ENCODE measurements around the gene TPMT. TPM values are rescaled to one million over a fixed set of nuclear protein-coding genes. Genes with fewer than 3 reads are reported as not detected.
A peak's percentile ranks its signal among the peaks of the same experiment; 100 is the strongest.

Gene TPMT
- total RNA-seq, 1 donor from 2014 or later = 10.5 TPM

GRCh38 chr6:18189196-18189595 lies 34.3 kb upstream of the TPMT start:
- TF ChIP-seq, protein P1, sequence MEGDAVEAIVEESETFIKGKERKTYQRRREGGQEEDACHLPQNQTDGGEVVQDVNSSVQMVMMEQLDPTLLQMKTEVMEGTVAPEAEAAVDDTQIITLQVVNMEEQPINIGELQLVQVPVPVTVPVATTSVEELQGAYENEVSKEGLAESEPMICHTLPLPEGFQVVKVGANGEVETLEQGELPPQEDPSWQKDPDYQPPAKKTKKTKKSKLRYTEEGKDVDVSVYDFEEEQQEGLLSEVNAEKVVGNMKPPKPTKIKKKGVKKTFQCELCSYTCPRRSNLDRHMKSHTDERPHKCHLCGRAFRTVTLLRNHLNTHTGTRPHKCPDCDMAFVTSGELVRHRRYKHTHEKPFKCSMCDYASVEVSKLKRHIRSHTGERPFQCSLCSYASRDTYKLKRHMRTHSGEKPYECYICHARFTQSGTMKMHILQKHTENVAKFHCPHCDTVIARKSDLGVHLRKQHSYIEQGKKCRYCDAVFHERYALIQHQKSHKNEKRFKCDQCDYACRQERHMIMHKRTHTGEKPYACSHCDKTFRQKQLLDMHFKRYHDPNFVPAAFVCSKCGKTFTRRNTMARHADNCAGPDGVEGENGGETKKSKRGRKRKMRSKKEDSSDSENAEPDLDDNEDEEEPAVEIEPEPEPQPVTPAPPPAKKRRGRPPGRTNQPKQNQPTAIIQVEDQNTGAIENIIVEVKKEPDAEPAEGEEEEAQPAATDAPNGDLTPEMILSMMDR (IDR thresholded peaks at IDR 0.05; ENCODE audit: insufficient read depth, low read depth, low read length) = no peak
- no peak for TF ChIP-seq EZH2 (IDR thresholded peaks at IDR 0.05; ENCODE audit: insufficient read depth, low read length)
- no peak overlapping the region for H3K4me2 ChIP-seq (ENCODE audit: low read length)
- H3K36me3 ChIP-seq (ENCODE audit: insufficient read depth, low read length) = no peaks in the 10 kb centered on the region
- no peaks in the 10 kb centered on the region for H3K79me2 ChIP-seq (ENCODE audit: insufficient read depth, low read length)
- Mint-ChIP-seq H3K4me3 (ENCODE audit: unreplicated experiment) (no peak overlapping the region), H3K27ac (ENCODE audit: unreplicated experiment) (no peak overlapping the region), H3K9me3 (ENCODE audit: unreplicated experiment) (no peaks in the 10 kb centered on the region), H3K4me1 (ENCODE audit: low read depth, unreplicated experiment) (peaks cover 18% of the 10 kb centered on the region), H3K36me3 (ENCODE audit: low read depth, unreplicated experiment) (peaks cover 6% of the 10 kb centered on the region), H3K27me3 (ENCODE audit: low read depth, unreplicated experiment) (no peaks in the 10 kb centered on the region)
- no peaks in the 10 kb centered on the region for H4K20me1 ChIP-seq (ENCODE audit: insufficient read depth, low read length)
- no peaks in the 10 kb centered on the region for H3K27me3 ChIP-seq (ENCODE audit: insufficient read depth, low read length)
- H3K9me3 ChIP-seq (ENCODE audit: insufficient read depth, low read depth, low read length) = no peaks in the 10 kb centered on the region
- no peak overlapping the region for H2AFZ ChIP-seq (ENCODE audit: low read depth, low read length)
- no peaks in the 10 kb centered on the region for H3K4me1 ChIP-seq (ENCODE audit: insufficient read depth, low read length)
- DNase-seq (ENCODE audit: low read depth) (no peak), FAIRE-seq (no peak)
- no peak overlapping the region for H3K27ac ChIP-seq (ENCODE audit: low read depth, low read length)
- H3K9ac ChIP-seq (ENCODE audit: low read length) = no peak overlapping the region
- no peak overlapping the region for H3K4me3 ChIP-seq (ENCODE audit: insufficient read depth, low read depth, low read length)

GRCh38 chr6:18187701-18188100 lies 32.8 kb upstream of the TPMT start:
- Mint-ChIP-seq H3K4me1 (ENCODE audit: low read depth, unreplicated experiment) (peaks cover 18% of the 10 kb centered on the region), H3K27me3 (ENCODE audit: low read depth, unreplicated experiment) (no peaks in the 10 kb centered on the region), H3K4me3 (ENCODE audit: unreplicated experiment) (no peak overlapping the region), H3K36me3 (ENCODE audit: low read depth, unreplicated experiment) (peaks cover 4% of the 10 kb centered on the region), H3K9me3 (ENCODE audit: unreplicated experiment) (no peaks in the 10 kb centered on the region), H3K27ac (ENCODE audit: unreplicated experiment) (no peak overlapping the region)
- Histone ChIP-seq H3K9me3 (ENCODE audit: insufficient read depth, low read depth, low read length) (no peaks in the 10 kb centered on the region), H3K4me3 (ENCODE audit: insufficient read depth, low read depth, low read length) (no peak overlapping the region), H3K4me2 (ENCODE audit: low read length) (no peak overlapping the region), H3K27ac (ENCODE audit: low read depth, low read length) (no peak overlapping the region), H4K20me1 (ENCODE audit: insufficient read depth, low read length) (no peaks in the 10 kb centered on the region), H3K79me2 (ENCODE audit: insufficient read depth, low read length) (no peaks in the 10 kb centered on the region), H3K27me3 (ENCODE audit: insufficient read depth, low read length) (no peaks in the 10 kb centered on the region), H3K4me1 (ENCODE audit: insufficient read depth, low read length) (no peaks in the 10 kb centered on the region), H2AFZ (ENCODE audit: low read depth, low read length) (no peak overlapping the region), H3K9ac (ENCODE audit: low read length) (no peak overlapping the region), H3K36me3 (ENCODE audit: insufficient read depth, low read length) (no peaks in the 10 kb centered on the region)
- DNase-seq (ENCODE audit: low read depth) (no peak), FAIRE-seq (no peak)
- TF ChIP-seq, protein P1 (IDR thresholded peaks at IDR 0.05; ENCODE audit: insufficient read depth, low read depth, low read length) = no peak
- TF ChIP-seq EZH2 (IDR thresholded peaks at IDR 0.05; ENCODE audit: insufficient read depth, low read length) = no peak

DNA sequence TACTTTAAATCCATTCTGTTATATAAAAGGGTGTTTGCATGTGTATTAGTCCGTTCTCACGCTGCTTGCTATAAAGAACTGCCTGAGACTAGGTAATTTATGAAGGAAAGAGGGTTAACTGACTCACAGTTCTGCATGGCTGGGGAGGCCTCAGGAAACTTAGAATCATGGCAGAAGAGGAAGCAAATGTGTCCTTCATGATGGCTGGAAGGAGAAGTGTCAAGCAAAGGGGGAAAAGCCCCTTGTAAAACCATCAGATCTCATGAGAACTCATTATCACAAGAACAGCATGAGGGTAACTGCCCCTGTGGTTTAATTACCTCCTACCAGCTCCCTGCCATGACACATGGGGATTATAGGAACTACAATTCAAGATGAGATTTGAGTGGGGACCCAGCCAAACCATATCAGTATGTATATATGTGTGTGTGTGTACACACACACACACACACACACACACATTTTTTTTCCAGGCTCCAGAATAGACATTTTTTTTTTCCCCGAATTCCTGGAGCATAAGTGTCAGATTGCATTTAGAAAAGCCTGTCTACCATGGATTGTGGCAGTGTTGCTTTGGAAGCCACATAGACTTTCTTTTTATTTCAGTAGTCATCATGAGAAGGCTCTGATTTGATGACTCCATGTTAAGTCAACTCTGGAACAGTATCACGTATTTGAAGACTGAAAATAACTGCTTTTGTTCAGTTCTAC lies 31.8 kb upstream of the TPMT start:
- no peak for FAIRE-seq
- Histone ChIP-seq H4K20me1 (ENCODE audit: insufficient read depth, low read length) (no peaks in the 10 kb centered on the region), H3K9ac (ENCODE audit: low read length) (no peak overlapping the region), H3K4me2 (ENCODE audit: low read length) (no peak overlapping the region), H2AFZ (ENCODE audit: low read depth, low read length) (no peak overlapping the region), H3K79me2 (ENCODE audit: insufficient read depth, low read length) (no peaks in the 10 kb centered on the region), H3K36me3 (ENCODE audit: insufficient read depth, low read length) (no peaks in the 10 kb centered on the region), H3K4me3 (ENCODE audit: insufficient read depth, low read depth, low read length) (no peak overlapping the region), H3K27ac (ENCODE audit: low read depth, low read length) (no peak overlapping the region), H3K4me1 (ENCODE audit: insufficient read depth, low read length) (no peaks in the 10 kb centered on the region), H3K27me3 (ENCODE audit: insufficient read depth, low read length) (no peaks in the 10 kb centered on the region), H3K9me3 (ENCODE audit: insufficient read depth, low read depth, low read length) (no peaks in the 10 kb centered on the region)
- Mint-ChIP-seq H3K4me1 (ENCODE audit: low read depth, unreplicated experiment) (peaks cover 20% of the 10 kb centered on the region), H3K27me3 (ENCODE audit: low read depth, unreplicated experiment) (no peaks in the 10 kb centered on the region), H3K36me3 (ENCODE audit: low read depth, unreplicated experiment) (peaks cover 4% of the 10 kb centered on the region), H3K9me3 (ENCODE audit: unreplicated experiment) (no peaks in the 10 kb centered on the region), H3K27ac (ENCODE audit: unreplicated experiment) (peak overlapping the region; percentile 35), H3K4me3 (ENCODE audit: unreplicated experiment) (no peak overlapping the region)
- TF ChIP-seq, protein P1 (IDR thresholded peaks at IDR 0.05; ENCODE audit: insufficient read depth, low read depth, low read length) = no peak
- TF ChIP-seq EZH2 (IDR thresholded peaks at IDR 0.05; ENCODE audit: insufficient read depth, low read length) = no peak
- DNase-seq (ENCODE audit: low read depth) = no peak
